ENCODE measurements around the gene RRAGB.

The RRAGB gene

GRCh38 chrX:55777596-55777995, 60.0 kb downstream of the RRAGB start:
- DNase-seq, result no peak

GRCh38 chrX:55778322-55778721, 60.8 kb downstream of the RRAGB start:
- no peak for DNase-seq

GRCh38 chrX:55783723-55784122, 66.2 kb downstream of the RRAGB start:
- no peak for DNase-seq

- DNase-seq, result no peak
Measured at GRCh38 chrX:55787063-55787462, 69.5 kb downstream of the RRAGB start.

- no peak for DNase-seq
Measured at GRCh38 chrX:55787727-55788126, 70.2 kb downstream of the RRAGB start.

- no peak for DNase-seq
Measured at GRCh38 chrX:55794405-55794804, 76.9 kb downstream of the RRAGB start.

- no peak for DNase-seq
Measured at GRCh38 chrX:55796496-55796895, 78.9 kb downstream of the RRAGB start.

GRCh38 chrX:55801811-55802210, 84.3 kb downstream of the RRAGB start:
- no peak for DNase-seq
